ENCODE data around the gene CNNM1.

The CNNM1 gene

GRCh38 chr10:99329304-99329553 is at the start of gene CNNM1:
Gene CNNM1, plus strand, starts transcription at chr10:99329356. Its CDS starts 32 bp downstream, at chr10:99329388.
- no peak for DNase-seq (ENCODE audit: low spot score)

- DNase-seq (ENCODE audit: low spot score) = no peak
Measured at GRCh38 chr10:99279626-99280111, 49.5 kb upstream of the CNNM1 start.

GRCh38 chr10:99280472-99280871 is 48.7 kb upstream of the CNNM1 start:
- no peak for DNase-seq (ENCODE audit: low spot score)

- no peak for DNase-seq (ENCODE audit: low spot score)
Measured at GRCh38 chr10:99285881-99286280, 43.3 kb upstream of the CNNM1 start.

GRCh38 chr10:99290306-99290705 is 38.9 kb upstream of the CNNM1 start:
- no peak for DNase-seq (ENCODE audit: low spot score)

GRCh38 chr10:99292159-99292558 is 37.0 kb upstream of the CNNM1 start:
- DNase-seq (ENCODE audit: low spot score) = no peak

GRCh38 chr10:99296605-99297004 is 32.6 kb upstream of the CNNM1 start:
- DNase-seq (ENCODE audit: low spot score) = no peak

GRCh38 chr10:99297033-99297432 is 32.1 kb upstream of the CNNM1 start:
- no peak for DNase-seq (ENCODE audit: low spot score)

- no peak for DNase-seq (ENCODE audit: low spot score)
Measured at GRCh38 chr10:99303899-99304861, 25.0 kb upstream of the CNNM1 start.

- no peak for DNase-seq (ENCODE audit: low spot score)
Measured at GRCh38 chr10:99304862-99305229, 24.3 kb upstream of the CNNM1 start.

GRCh38 chr10:99312501-99312900 is 16.7 kb upstream of the CNNM1 start:
- no peak for DNase-seq (ENCODE audit: low spot score)

GRCh38 chr10:99315853-99316252 is 13.3 kb upstream of the CNNM1 start:
- DNase-seq (ENCODE audit: low spot score) = no peak

GRCh38 chr10:99316374-99316773 is 12.8 kb upstream of the CNNM1 start:
- no peak for DNase-seq (ENCODE audit: low spot score)

GRCh38 chr10:99318048-99318447 is 11.1 kb upstream of the CNNM1 start:
- DNase-seq (ENCODE audit: low spot score) = no peak

- no peak for DNase-seq (ENCODE audit: low spot score)
Measured at GRCh38 chr10:99318475-99318874, 10.7 kb upstream of the CNNM1 start.

- no peak for DNase-seq (ENCODE audit: low spot score)
Measured at GRCh38 chr10:99325281-99325680, 3.9 kb upstream of the CNNM1 start.

GRCh38 chr10:99326871-99327270 is 2.3 kb upstream of the CNNM1 start:
- DNase-seq (ENCODE audit: low spot score) = no peak

GRCh38 chr10:99328579-99329303 is 415 bp upstream of the CNNM1 start:
- DNase-seq (ENCODE audit: low spot score) = no peak

- no peak for DNase-seq (ENCODE audit: low spot score)
Measured at GRCh38 chr10:99329554-99330346, 594 bp downstream of the CNNM1 start.

- DNase-seq (ENCODE audit: low spot score) = no peak
Measured at GRCh38 chr10:99330347-99330924, 1.3 kb downstream of the CNNM1 start.

- DNase-seq (ENCODE audit: low spot score) = no peak
Measured at GRCh38 chr10:99331207-99331803, 2.1 kb downstream of the CNNM1 start.

- DNase-seq (ENCODE audit: low spot score) = no peak
Measured at GRCh38 chr10:99337311-99337811, 8.2 kb downstream of the CNNM1 start.

All from CD4-positive, alpha-beta T cell treated with Interleukin-15 for 4 hours (primary cell).